Measurements from ENCODE around the gene PON3. TPM values are rescaled to one million over a fixed set of nuclear protein-coding genes. Genes with fewer than 3 reads are reported as not detected.

PON3 gene
- total RNA-seq, 1 experiment from 2014 or later: not detected

GRCh38 chr7:95411666-95412065 lies 15.5 kb upstream of the PON3 start:
- no peak for DNase-seq
- TF ChIP-seq CTCF (conservative IDR thresholded peaks at IDR 0.05): no peak
- Mint-ChIP-seq H3K9me3 (no peaks in the 10 kb centered on the region), H3K27ac (no peak overlapping the region), H3K36me3 (ENCODE audit: insufficient read depth in 1 of 3, low read depth in 3 of 3) (peaks cover 0 to 29% (median 20%) of the 10 kb centered on the region in 3 experiments; a peak in 5 of 7 replicates), H3K4me3 (no peak overlapping the region), H3K4me1 (peaks cover 8 to 9% of the 10 kb centered on the region in 2 experiments), H3K27me3 (ENCODE audit: low read depth) (no peaks in the 10 kb centered on the region)
- Histone ChIP-seq H4K8ac (replicated peaks; ENCODE audit: insufficient read length, low read depth, low read length) (no peak overlapping the region), H2BK15ac (ENCODE audit: low read depth, low read length) (no peak overlapping the region), H2BK120ac (ENCODE audit: low read depth, low read length, poor library complexity, severe bottlenecking) (no peak overlapping the region), H4K20me1 (ENCODE audit: control insufficient read depth, insufficient read depth, insufficient read length) (no peaks in the 10 kb centered on the region), H3K23me2 (ENCODE audit: insufficient read length, low read depth, low read length, poor library complexity, severe bottlenecking) (no peaks in the 10 kb centered on the region), H3K9ac (ENCODE audit: extremely low read depth, insufficient read length, low read length) (no peak overlapping the region), H3K79me1 (ENCODE audit: insufficient read depth, low read depth, low read length, poor library complexity, severe bottlenecking) (no peaks in the 10 kb centered on the region), H2BK12ac (ENCODE audit: insufficient read length, low read depth, low read length) (no peak overlapping the region), H3K4ac (ENCODE audit: low read depth, low read length) (no peak overlapping the region), H2BK20ac (ENCODE audit: low read depth, low read length, poor library complexity, severe bottlenecking) (no peak overlapping the region), H3K4me1 (ENCODE audit: insufficient read depth, low read length) (no peaks in the 10 kb centered on the region), H3K27me3 (ENCODE audit: insufficient read depth, low read length) (no peaks in the 10 kb centered on the region), H4K91ac (ENCODE audit: insufficient read length, low read depth, low read length) (no peak overlapping the region), H3K9me3 (ENCODE audit: control insufficient read depth, low read depth, low read length) (no peaks in the 10 kb centered on the region), H3K27ac (ENCODE audit: insufficient read length, low read depth, low read length) (no peak overlapping the region), H3K4me2 (ENCODE audit: insufficient read depth, insufficient read length, low read length) (no peak overlapping the region), H4K5ac (ENCODE audit: insufficient read length, low read depth, low read length) (no peak overlapping the region), H2AFZ (ENCODE audit: low read length) (no peak overlapping the region), H3T11ph (ENCODE audit: low read length) (no peak overlapping the region), H3K14ac (ENCODE audit: insufficient read depth, low read length) (no peak overlapping the region), H3K23ac (ENCODE audit: insufficient read length, low read depth, low read length) (no peak overlapping the region), H3K56ac (ENCODE audit: insufficient read length, low read depth, low read length) (no peak overlapping the region), H3K18ac (ENCODE audit: insufficient read length, low read depth, low read length) (no peak overlapping the region), H2BK5ac (ENCODE audit: insufficient read length, low read length) (no peak overlapping the region), H3K79me2 (ENCODE audit: insufficient read depth, low read length) (no peaks in the 10 kb centered on the region), H2AK5ac (ENCODE audit: insufficient read length, low read length) (no peak overlapping the region)
- no CpG with 5 or more reads among the region's 4 CpGs for WGBS (ENCODE audit: extremely low coverage, insufficient read length, low lambda C conversion rate)
